ENCODE results near the gene KLHDC7B.

Gene KLHDC7B

DNA sequence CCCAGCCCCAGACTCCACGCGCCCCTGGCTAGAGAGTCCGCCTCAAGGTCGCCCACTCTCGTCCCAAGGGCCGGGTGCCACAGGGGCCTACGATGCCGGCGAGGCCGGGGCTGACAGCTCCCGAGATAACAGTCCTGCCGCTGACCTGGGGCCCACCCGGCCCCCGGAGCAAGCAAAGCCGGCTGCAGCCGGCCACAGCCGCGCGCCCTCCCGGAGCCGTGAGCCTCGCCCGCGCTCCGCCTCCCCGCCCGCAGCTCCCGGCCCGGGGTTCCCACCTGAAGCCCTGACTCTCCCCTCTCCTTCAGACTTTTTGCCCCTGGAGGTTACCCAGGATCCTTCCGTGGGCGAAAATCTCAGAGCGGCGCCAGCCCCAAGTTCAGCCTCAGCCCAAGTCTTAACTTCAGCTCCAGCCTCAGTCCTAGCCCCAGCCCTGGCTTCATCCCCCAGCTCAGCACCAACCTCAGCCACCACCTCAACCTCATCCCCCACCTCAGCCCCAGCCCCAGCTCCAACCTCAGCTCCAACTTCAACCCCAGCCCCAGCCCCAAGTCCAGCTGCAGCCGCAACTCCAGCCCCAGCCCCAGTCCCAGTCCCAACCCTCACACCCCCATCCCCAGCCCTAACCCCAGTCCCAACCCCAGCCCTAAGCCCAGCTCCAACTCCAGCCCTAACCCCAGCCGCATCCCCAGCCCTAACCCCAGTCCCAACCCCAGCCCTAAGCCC is 1.7 kb downstream of the KLHDC7B start:
- TF ChIP-seq, protein P1, sequence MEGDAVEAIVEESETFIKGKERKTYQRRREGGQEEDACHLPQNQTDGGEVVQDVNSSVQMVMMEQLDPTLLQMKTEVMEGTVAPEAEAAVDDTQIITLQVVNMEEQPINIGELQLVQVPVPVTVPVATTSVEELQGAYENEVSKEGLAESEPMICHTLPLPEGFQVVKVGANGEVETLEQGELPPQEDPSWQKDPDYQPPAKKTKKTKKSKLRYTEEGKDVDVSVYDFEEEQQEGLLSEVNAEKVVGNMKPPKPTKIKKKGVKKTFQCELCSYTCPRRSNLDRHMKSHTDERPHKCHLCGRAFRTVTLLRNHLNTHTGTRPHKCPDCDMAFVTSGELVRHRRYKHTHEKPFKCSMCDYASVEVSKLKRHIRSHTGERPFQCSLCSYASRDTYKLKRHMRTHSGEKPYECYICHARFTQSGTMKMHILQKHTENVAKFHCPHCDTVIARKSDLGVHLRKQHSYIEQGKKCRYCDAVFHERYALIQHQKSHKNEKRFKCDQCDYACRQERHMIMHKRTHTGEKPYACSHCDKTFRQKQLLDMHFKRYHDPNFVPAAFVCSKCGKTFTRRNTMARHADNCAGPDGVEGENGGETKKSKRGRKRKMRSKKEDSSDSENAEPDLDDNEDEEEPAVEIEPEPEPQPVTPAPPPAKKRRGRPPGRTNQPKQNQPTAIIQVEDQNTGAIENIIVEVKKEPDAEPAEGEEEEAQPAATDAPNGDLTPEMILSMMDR (IDR thresholded peaks at IDR 0.05; ENCODE audit: low read depth, low read length): no peak
- TF ChIP-seq EZH2phosphoT487 (IDR thresholded peaks at IDR 0.05; ENCODE audit: low read depth): no peak
- H2AFZ ChIP-seq (ENCODE audit: low read depth, low read length): no peak overlapping the region
- no peaks in the 10 kb centered on the region for H3K9me3 ChIP-seq (ENCODE audit: insufficient read depth, low read length)
- no peaks in the 10 kb centered on the region for H3K79me2 ChIP-seq (ENCODE audit: low read length)
- peaks cover 25% of the 10 kb centered on the region for H3K4me1 ChIP-seq (ENCODE audit: low read length)
- no peaks in the 10 kb centered on the region for H3K27me3 ChIP-seq (ENCODE audit: low read depth, low read length)
- H3K9ac ChIP-seq (ENCODE audit: low read length): no peak overlapping the region
- no peak overlapping the region for H3K4me3 ChIP-seq (ENCODE audit: low read length)
- H3K4me2 ChIP-seq (ENCODE audit: low read length): no peak overlapping the region
- H3K36me3 ChIP-seq (replicated peaks; ENCODE audit: low read depth, low read length): no peaks in the 10 kb centered on the region
- no peak overlapping the region for H3K27ac ChIP-seq (ENCODE audit: low read length)
- no peaks in the 10 kb centered on the region for H4K20me1 ChIP-seq (ENCODE audit: insufficient read depth, low read length)

DNA sequence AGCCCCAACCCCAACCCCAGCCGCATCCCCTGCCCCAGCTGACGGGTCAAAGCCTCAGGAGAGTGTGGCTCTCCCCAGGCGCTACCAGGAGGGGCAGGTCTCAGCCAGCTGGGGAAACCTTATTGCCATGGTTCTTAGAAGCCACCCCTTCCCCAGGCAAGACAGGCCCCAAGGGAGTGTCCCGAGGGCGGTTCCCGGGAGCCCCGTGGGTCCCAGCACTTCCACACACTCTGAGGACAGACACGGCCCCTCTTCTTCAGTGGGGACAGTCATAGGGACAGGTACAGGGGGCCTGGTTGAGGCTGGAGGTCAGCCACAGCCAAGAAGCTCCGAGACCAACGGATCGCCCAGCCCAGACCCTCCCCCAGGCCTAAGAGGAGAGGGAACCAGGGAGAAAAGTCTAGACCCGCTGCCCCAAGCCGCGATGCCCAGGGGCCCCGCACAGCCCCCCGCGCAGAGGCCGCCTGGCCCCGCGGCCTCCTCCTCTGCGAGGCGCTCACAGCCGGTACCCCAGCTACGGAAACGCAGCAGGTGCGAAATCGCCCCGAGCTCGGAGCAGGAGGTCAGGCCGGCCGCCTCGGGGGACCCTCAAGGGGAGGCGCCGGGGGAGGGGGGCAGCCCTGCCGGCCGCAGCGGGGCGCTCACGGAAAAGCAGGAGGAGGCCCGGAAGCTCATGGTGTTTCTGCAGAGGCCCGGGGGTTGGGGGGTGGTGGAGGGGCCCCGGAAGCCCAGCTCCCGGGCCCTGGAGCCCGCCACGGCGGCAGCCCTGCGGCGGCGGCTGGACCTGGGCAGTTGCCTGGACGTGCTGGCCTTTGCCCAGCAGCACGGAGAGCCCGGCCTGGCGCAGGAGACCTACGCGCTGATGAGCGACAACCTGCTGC is 2.6 kb downstream of the KLHDC7B start:
- H3K36me3 ChIP-seq (replicated peaks; ENCODE audit: low read depth, low read length): no peaks in the 10 kb centered on the region
- no peaks in the 10 kb centered on the region for H3K79me2 ChIP-seq (ENCODE audit: low read length)
- H3K4me2 ChIP-seq (ENCODE audit: low read length): no peak overlapping the region
- H2AFZ ChIP-seq (ENCODE audit: low read depth, low read length): no peak overlapping the region
- H4K20me1 ChIP-seq (ENCODE audit: insufficient read depth, low read length): no peaks in the 10 kb centered on the region
- H3K9me3 ChIP-seq (ENCODE audit: insufficient read depth, low read length): no peaks in the 10 kb centered on the region
- TF ChIP-seq EZH2phosphoT487 (IDR thresholded peaks at IDR 0.05; ENCODE audit: low read depth): no peak
- TF ChIP-seq, protein P1 (IDR thresholded peaks at IDR 0.05; ENCODE audit: low read depth, low read length): no peak
- H3K4me3 ChIP-seq (ENCODE audit: low read length): no peak overlapping the region
- no peak overlapping the region for H3K27ac ChIP-seq (ENCODE audit: low read length)
- H3K9ac ChIP-seq (ENCODE audit: low read length): no peak overlapping the region
- H3K4me1 ChIP-seq (ENCODE audit: low read length): peaks cover 18% of the 10 kb centered on the region
- H3K27me3 ChIP-seq (ENCODE audit: low read depth, low read length): no peaks in the 10 kb centered on the region

DNA sequence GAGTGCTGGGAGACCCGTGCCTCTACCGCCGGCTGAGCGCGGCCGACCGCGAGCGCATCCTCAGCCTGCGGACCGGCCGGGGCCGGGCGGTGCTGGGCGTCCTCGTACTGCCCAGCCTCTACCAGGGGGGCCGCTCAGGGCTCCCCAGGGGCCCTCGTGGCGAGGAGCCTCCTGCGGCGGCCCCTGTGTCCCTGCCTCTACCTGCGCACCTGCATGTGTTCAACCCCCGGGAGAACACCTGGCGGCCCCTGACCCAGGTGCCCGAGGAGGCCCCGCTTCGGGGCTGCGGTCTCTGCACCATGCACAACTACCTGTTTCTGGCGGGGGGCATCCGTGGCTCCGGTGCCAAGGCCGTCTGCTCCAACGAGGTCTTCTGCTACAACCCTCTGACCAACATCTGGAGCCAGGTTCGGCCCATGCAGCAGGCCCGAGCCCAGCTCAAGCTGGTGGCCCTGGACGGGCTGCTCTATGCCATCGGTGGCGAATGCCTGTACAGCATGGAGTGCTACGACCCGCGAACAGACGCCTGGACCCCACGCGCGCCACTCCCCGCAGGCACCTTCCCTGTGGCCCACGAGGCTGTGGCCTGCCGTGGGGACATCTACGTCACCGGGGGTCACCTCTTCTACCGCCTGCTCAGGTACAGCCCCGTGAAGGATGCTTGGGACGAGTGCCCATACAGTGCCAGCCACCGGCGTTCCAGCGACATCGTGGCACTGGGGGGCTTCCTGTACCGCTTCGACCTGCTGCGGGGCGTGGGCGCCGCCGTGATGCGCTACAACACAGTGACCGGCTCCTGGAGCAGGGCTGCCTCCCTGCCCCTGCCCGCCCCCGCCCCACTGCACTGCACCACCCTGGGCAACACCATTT is 3.5 kb downstream of the KLHDC7B start:
- Histone ChIP-seq H3K36me3 (replicated peaks; ENCODE audit: low read depth, low read length) (no peaks in the 10 kb centered on the region), H3K9ac (ENCODE audit: low read length) (no peak overlapping the region)
- TF ChIP-seq, protein P1 (IDR thresholded peaks at IDR 0.05; ENCODE audit: low read depth, low read length): no peak
- TF ChIP-seq EZH2phosphoT487 (IDR thresholded peaks at IDR 0.05; ENCODE audit: low read depth): no peak

More for the DNA sequence above, 3.5 kb downstream of the KLHDC7B start:
- H3K4me2 ChIP-seq (ENCODE audit: low read length): no peak overlapping the region
- H3K4me1 ChIP-seq (ENCODE audit: low read length): peaks cover 10% of the 10 kb centered on the region
- H3K27ac ChIP-seq (ENCODE audit: low read length): no peak overlapping the region
- H3K9me3 ChIP-seq (ENCODE audit: insufficient read depth, low read length): no peaks in the 10 kb centered on the region
- no peak overlapping the region for H2AFZ ChIP-seq (ENCODE audit: low read depth, low read length)
- no peaks in the 10 kb centered on the region for H3K27me3 ChIP-seq (ENCODE audit: low read depth, low read length)
- no peaks in the 10 kb centered on the region for H3K79me2 ChIP-seq (ENCODE audit: low read length)
- H4K20me1 ChIP-seq (ENCODE audit: insufficient read depth, low read length): no peaks in the 10 kb centered on the region
- H3K4me3 ChIP-seq (ENCODE audit: low read length): no peak overlapping the region

Measured in OCI-LY3 (cell line).